ENCODE results near the gene AXDND1.

Gene AXDND1

DNA sequence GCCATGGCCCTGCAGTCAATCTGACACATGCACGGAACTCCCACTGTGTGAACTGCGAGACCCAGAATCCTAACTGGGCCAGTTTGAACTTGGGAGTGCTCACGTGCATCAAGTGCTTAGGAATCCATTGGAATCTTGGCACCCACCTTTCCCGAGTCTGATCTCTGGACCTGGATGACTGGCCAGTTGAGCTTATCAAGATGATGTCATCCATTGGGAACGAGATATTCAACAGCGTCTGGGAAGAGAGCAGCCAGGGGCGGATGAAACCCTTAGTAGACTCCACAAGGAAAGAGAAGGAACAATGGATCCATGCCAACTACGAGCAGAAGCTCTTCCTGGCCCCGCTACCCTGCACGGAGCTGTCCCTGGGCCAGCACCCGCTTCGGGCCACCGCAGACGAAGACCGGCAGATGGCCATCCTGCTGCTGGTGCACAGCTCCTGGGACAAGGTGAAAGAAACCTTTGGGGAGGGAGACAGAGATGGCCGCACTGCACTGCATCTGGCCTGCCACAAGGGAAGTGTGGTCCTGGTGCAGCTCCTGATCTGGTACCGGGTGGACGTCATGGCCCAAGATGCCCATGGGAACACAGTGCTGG is 222.8 kb downstream of the AXDND1 start:
- H3K9me3 Mint-ChIP-seq = no peaks in the 10 kb centered on the region
- H3K4me3 Mint-ChIP-seq = no peak overlapping the region
- H3K4me1 Mint-ChIP-seq (ENCODE audit: low read depth) = no peaks in the 10 kb centered on the region
- H3K27me3 Mint-ChIP-seq = peaks cover 75% of the 10 kb centered on the region
- intact Hi-C loops (cut with micrococcal nuclease) = no loop called here
- H3K36me3 Mint-ChIP-seq (ENCODE audit: low read depth) = no peaks in the 10 kb centered on the region
- no peak overlapping the region for H3K27ac Mint-ChIP-seq

GRCh38 chr1:179589509-179589908 is 223.7 kb downstream of the AXDND1 start:
- Mint-ChIP-seq H3K4me3 (no peak overlapping the region), H3K36me3 (ENCODE audit: low read depth) (no peaks in the 10 kb centered on the region), H3K27ac (no peak overlapping the region), H3K27me3 (peaks cover 68% of the 10 kb centered on the region), H3K9me3 (no peaks in the 10 kb centered on the region), H3K4me1 (ENCODE audit: low read depth) (no peaks in the 10 kb centered on the region)
- intact Hi-C loops (cut with micrococcal nuclease) = no loop called here

GRCh38 chr1:179590671-179591070 is 224.9 kb downstream of the AXDND1 start:
- peaks cover 62% of the 10 kb centered on the region for H3K27me3 Mint-ChIP-seq
- intact Hi-C loops (cut with micrococcal nuclease) = no loop called here
- no peak overlapping the region for H3K4me3 Mint-ChIP-seq

DNA sequence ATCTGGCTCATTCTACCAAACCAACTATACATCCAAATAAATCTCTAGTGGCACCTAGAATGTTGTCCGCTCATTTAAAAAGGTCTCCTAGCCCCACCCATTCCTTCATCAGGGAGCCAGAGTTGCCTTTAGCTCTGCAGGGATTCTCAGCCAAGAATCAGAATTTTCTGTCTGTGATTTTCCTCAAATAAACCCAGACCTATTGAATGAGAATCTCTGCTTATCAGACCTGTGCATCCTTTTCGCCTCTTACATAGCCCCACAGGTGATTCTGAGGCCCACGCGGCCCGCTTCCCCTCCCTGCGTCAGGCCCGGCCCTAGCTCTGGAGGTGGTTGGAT is 225.5 kb downstream of the AXDND1 start:
- intact Hi-C loops (cut with micrococcal nuclease) = no loop called here
- Mint-ChIP-seq H3K4me1 (ENCODE audit: low read depth) (no peaks in the 10 kb centered on the region), H3K4me3 (no peak overlapping the region), H3K9me3 (no peaks in the 10 kb centered on the region), H3K36me3 (ENCODE audit: low read depth) (no peaks in the 10 kb centered on the region), H3K27me3 (peaks cover 59% of the 10 kb centered on the region), H3K27ac (no peak overlapping the region)

More at GRCh38 chr1:179590671-179591070, 224.9 kb downstream of the AXDND1 start:
- Mint-ChIP-seq H3K4me1 (ENCODE audit: low read depth) (no peaks in the 10 kb centered on the region), H3K9me3 (no peaks in the 10 kb centered on the region), H3K36me3 (ENCODE audit: low read depth) (no peaks in the 10 kb centered on the region), H3K27ac (no peak overlapping the region)

DNA sequence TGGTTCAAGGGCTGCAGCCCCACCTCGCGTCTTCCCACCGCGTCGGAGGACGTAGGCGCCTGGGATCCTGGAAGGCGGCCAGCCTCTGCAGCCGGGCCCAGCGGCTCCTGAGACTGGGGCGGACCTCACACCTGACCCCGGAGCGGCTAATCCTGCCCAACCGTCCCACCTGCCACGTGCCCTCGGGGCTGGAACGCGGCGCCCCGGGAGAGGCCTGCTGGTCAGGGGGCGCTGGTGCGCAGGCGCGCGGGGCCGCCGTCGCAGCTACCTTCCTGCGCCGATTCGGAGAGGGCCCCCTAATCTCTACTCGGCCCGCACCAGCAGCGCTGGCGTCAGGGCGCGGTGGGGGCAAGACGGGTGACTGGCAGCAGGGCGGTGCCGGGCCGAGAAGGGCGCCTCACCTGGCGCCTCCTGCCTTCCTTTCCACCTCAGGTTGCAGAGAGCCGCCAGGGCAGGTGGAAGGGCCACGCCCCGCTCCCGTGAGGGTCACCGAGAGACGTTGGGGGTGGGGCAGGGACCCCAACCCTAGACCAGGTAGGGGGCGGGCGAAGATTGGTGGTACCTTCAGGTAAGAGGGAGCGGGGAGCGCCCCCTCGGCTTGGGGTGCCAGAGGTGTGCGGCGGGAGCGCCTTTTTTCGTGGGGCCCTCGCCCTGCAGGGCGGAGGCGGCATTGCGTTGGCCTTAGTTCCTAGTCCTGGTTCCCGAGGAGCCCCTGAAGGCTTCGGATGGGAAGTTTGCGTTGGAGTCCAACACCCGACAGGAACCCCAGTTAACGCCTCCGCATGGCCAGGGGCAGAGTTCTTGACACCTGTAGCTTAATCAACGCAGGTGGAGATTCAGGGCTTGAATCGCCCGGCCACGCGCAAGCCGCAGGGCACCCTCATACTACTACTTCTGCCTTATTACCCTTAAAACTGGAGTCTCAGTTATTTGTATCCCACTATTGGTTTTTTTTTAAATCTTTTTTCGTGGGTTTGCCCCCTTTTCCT is 226.1 kb downstream of the AXDND1 start, which contains the start of gene TDRD5:
TDRD5 (plus strand) TSS at position 241 of the 989 bp plus-strand sequence. CDS start 784 bp downstream, outside the sequence.
- intact Hi-C loops (cut with micrococcal nuclease) = no loop called here
- Mint-ChIP-seq H3K36me3 (ENCODE audit: low read depth) (no peaks in the 10 kb centered on the region), H3K4me3 (no peak within 1 kb of the TSS), H3K4me1 (ENCODE audit: low read depth) (no peaks in the 10 kb centered on the region), H3K27ac (no peak within 1 kb of the TSS), H3K9me3 (no peaks in the 10 kb centered on the region), H3K27me3 (peaks cover 53% of the 10 kb centered on the region)

DNA sequence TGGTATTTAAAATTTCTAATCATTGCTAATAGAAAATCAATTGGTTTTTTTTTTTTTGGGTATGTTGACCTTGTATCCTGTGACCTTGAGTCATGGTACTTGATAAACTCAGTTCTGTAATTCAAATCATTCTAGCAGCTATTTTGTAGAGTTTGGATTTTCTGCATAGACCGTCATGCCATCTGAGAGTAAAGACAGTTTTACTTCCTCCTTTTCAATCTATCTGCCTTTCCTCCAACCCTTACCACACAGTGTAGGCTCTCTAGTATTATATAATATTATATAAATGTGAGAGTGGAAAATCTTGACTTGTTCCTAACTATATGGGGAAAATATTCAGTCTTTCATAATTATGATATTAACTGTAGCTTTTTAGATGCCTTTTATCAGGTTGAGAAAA is 232.9 kb downstream of the AXDND1 start:
- intact Hi-C loops (cut with micrococcal nuclease) = no loop called here
- no peaks in the 10 kb centered on the region for H3K36me3 Mint-ChIP-seq (ENCODE audit: low read depth)
- no peaks in the 10 kb centered on the region for H3K4me1 Mint-ChIP-seq (ENCODE audit: low read depth)
- H3K9me3 Mint-ChIP-seq = no peaks in the 10 kb centered on the region
- no peak overlapping the region for H3K4me3 Mint-ChIP-seq
- H3K27ac Mint-ChIP-seq = no peak overlapping the region
- H3K27me3 Mint-ChIP-seq = peaks cover 3% of the 10 kb centered on the region

DNA sequence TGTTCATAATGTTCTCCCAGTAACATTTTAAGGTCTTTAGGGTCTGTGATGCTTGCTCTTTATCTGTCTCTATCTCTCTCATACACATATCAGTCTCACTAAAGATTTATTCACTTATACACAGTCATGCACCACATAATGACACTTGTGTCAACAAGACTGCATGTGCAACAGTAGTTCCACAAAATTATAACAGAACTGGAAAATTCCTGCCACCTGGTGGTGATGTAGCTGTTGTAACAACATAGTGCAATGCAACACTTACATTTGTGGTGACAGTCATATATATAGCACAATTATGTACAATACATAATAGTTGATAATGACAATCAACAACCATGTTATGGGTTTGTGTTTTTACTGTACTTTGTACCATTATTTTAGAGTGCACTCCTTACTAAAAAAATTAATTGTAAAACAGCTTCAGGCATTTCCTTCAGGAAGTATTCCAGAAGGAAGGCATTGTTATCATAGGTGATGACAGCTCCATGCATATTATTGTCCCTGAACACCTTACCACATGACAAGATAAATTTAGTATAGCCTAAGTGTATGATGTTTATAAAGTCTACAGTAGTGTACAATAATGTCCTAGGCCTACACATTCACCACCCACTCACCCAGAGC is 234.0 kb downstream of the AXDND1 start:
- no peaks in the 10 kb centered on the region for H3K27me3 Mint-ChIP-seq
- intact Hi-C loops (cut with micrococcal nuclease) = no loop called here
- no peaks in the 10 kb centered on the region for H3K9me3 Mint-ChIP-seq
- no peaks in the 10 kb centered on the region for H3K4me1 Mint-ChIP-seq (ENCODE audit: low read depth)
- H3K27ac Mint-ChIP-seq = no peak overlapping the region
- H3K36me3 Mint-ChIP-seq (ENCODE audit: low read depth) = no peaks in the 10 kb centered on the region
- H3K4me3 Mint-ChIP-seq = no peak overlapping the region

DNA sequence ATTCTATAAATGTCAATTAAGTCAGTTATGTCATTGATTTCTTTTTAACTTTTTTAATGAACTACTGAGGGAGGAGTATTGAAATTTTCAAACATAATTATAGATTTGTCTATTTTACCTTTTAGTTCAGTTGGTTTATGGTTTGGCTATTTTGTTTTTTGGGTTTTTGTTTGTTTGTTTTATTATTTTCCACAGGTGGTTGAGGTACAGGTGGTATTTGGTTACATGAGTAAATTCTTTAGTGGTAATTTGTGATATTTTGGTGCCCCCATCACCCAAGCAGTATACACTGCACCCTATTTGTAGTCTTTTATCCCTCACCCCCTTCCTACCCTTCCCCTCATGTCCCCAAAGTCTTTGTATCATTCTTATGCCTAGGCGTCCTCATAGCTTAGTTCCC is 235.3 kb downstream of the AXDND1 start:
- no peaks in the 10 kb centered on the region for H3K36me3 Mint-ChIP-seq (ENCODE audit: low read depth)
- H3K4me1 Mint-ChIP-seq (ENCODE audit: low read depth) = no peaks in the 10 kb centered on the region
- no peaks in the 10 kb centered on the region for H3K27me3 Mint-ChIP-seq
- no peak overlapping the region for H3K4me3 Mint-ChIP-seq
- H3K9me3 Mint-ChIP-seq = no peaks in the 10 kb centered on the region
- intact Hi-C loops (cut with micrococcal nuclease) = no loop called here
- no peak overlapping the region for H3K27ac Mint-ChIP-seq
